GM19468 (cell line): ENCODE measurements around the gene HASPIN.

ENCODE experiments used
- ATAC-seq: cut with Tn5 transposase; IDR thresholded peaks from one replicate; pipeline ENCODE4 v1.9.1; 2021; ENCODE audit warnings: mild to moderate bottlenecking, moderate library complexity, moderate number of reproducible peaks; ENCODE audit not compliant: unreplicated experiment; ENCODE audit errors: extremely low read depth

The HASPIN gene

DNA sequence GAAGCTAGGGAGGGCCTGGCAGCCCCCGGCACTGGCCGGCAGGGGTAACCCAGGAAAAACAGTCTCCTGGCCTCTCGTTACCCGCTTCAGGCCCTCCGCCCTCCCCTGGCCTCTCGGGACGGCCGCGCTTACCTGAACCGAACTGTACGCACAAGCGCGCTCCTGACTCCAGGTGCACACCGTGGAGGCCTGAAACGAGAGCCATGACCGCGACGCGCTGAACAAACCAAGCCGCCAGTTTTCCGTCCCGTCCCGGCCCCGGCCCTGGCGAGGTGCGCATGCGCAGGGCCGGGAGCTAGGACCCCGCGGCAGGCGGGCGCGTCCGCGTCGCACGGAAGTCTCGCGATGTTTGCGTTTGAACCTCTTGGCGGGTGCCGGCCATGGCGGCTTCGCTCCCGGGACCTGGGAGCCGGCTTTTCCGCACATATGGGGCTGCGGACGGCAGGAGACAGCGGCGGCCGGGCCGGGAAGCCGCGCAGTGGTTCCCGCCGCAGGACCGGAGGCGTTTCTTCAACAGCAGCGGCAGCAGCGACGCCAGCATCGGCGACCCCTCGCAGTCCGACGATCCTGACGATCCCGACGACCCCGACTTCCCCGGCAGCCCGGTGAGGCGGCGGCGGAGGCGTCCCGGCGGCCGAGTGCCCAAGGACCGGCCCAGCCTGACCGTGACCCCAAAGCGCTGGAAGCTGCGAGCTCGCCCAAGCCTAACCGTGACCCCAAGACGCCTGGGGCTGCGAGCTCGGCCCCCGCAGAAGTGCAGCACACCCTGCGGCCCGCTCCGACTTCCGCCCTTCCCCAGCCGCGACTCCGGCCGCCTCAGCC is at the start of gene HASPIN:
Gene HASPIN, plus strand, starts transcription at position 348 of the 822 bp plus-strand sequence. Its CDS starts 33 bp downstream, at position 381.
- ATAC-seq = no peak

DNA sequence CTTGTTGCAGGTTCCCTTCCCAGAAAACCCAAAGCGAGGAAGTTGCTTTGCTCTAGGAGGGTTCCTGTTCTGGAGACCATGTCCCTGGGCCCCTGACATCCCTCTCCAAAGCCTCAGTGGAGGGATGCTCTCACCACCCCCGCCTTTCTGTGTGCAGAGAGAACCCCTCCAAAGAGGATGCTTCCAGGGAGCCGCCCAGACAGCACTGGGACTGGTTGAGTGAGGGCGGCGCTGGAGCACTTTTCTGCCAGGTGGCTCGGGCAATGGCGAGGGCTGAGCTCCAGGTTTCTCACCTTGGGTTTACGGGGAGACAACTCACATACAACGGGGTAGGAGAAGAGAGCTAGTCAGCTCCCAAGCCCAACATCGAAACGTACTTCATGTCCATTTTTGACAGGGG is 47.8 kb upstream of the HASPIN start:
- ATAC-seq = no peak

DNA sequence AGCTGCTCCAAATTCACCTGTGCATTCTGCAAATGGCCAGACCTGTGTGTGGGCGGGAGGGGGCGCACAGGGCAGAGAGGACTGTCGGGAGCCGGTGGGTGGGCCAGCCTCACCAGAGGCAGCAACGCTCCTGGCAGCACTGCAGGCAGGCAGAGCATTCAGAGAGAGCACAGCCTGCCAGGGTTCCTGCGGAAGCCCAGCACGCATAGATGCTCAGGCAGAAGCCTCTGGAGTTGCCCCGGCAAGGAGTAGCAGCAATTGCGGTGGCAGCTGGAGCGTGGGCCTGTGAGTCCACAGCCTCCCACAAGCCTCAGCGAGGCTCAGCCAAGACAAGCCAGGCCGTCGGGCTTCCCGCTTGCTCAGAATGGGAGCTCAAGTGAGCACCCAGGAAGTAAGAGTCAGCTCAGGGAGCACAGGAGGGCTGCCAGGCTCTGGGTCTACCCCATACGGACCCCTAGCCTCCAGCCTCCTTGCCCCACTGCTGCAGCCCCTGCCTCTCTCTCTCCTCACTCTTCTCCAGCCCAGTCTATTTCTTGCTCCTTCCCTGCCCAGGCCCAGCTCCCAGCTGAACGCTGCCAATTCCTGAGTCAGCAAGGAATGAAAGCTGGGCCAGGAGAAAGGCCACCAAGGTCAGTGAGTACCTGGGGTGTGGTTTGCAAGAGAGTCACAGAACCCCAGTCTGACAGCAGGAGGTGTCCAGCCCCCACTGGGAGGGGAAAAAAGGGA is 45.4 kb upstream of the HASPIN start:
- ATAC-seq = no peak

DNA sequence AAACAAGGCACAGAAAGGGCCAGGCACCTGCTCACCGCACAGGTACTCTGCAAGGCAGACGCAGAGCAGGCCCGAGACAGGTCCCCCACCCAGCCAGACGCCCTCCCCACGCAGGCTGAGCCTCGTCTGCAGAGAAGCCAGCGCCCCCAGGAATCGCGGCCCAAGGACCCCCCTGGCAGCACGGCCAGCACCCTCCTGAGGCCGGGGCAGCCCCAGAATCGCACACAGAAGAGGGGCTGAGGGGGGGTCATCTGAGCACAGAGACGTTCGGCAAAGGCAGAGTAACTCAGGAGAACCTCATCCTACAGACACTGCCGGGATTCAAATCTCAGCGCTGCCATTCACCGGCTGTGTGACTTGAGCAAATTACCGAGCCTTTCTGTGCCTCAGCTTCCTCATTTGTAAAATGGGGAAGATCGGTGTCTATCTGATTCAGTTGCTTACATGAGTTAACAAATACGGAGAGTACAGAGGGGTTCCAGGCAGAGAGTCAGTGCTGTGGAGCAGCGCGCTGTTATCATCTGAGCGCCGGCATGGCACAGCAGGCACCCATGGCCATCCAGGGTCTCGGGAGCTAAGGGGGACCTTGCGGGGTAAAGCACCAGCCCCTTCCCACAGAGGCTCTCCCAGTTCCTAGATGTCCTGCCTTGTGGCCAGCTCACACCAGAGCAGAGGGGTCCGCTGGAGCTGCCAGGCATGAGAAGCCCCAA is 44.7 kb upstream of the HASPIN start:
- no peak for ATAC-seq

DNA sequence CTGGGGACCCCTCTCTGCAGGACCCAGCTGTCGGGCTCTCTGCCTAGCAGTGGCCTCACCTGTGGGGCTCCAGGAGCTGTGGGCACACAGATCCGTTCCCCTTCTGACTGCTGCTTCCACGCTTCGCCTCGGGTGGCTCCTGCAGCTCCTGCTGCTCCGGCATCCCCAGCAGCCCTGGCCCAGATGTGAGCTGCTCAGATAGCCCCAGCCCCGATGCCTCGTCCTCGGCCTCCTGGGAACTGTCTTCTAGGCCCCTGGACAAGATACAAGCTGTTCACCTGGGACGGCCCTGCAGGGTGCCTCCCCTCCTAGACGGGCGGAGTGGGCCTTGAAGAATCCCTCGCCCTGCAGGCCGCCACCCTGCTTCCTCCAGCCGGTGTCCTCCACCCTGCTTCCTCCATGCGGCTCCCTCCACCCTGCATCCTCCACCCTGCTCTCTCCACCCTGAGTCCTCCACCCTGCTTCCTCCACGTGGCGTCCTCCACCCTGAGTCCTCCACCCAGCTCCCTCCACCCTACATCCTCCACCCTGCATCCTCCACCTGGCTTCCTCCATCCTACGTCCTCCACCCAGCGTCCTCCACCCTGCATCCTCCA is 44.1 kb upstream of the HASPIN start:
- no peak for ATAC-seq

DNA sequence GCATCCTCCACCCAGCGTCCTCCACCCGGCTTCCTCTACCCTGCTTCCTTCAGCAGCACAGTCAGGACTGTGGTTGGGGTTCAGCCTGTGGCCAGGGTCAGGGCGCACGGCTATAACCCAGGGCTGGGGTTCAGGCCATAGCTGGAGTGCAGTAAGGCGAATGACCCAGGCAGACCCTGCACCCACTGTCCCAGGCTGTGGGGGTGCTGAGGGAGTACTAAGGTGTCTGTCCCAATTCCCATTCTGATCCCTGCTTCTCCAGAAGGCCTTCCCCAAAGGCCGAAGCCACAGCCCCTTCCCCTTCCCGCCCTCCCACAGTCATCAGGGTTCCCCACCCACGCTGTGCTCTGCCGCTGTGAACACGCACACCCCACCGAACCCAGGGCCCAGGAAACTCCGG is 42.6 kb upstream of the HASPIN start:
- ATAC-seq = no peak

DNA sequence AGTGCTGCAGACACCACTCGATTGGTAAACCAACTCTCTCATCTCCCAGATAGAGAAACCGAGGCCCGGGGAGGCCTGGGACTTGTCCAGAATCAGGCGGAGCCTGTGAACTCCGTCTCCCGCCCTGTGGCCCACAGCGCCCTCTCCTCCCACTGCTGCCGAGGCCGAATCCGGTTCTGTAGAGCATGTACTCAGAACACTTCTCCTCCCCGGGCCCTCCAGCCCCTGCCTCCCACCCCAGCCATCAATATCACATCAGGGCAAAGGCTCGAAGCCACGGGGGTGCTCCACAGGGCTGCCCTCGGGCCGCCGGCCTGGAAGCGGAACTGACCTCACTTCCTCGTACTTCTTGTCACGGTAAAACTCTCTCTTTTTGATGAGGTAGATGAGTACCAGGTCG is 42.1 kb upstream of the HASPIN start:
- ATAC-seq = no peak

DNA sequence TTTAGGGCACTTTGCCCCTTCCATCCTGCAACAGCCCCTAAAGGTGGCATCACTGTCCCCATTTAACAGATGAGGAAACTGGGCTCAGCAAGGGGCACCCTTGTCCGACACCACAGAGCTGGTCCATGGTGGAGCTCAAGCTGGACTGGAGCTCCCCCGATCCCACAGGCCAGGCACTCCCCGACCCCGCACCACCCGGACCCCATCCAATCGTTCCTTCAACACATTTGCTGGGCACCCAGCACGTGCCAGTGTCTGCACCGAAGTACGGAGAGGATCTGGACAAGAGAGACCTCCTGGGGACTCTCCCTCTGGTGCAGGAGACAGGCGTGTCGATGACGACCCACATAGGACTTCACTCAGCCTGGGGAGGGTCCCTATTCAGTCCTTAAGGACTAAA is 41.7 kb upstream of the HASPIN start:
- ATAC-seq = no peak

DNA sequence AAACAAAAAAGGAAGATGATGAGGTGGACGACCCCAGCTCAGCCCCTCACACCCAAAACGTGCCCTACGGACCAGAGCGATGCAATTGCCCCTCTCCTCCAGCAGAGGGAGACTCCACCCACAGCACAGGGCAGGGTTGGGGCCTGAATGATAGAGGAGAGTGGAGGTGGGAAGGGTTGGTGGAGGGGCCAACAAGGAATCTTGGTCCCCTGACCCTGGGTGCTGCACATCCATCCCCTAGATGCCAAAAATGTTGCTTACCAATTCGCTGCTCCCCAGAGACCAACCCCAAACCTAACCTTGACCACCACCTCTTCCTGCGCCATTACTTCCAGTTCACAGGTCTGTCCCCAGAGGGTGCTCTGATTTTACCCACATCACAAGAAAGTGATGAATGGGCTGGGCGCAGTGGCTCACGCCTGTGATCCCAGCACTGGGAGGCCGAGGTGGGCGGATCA is 40.6 kb upstream of the HASPIN start:
- ATAC-seq = no peak

DNA sequence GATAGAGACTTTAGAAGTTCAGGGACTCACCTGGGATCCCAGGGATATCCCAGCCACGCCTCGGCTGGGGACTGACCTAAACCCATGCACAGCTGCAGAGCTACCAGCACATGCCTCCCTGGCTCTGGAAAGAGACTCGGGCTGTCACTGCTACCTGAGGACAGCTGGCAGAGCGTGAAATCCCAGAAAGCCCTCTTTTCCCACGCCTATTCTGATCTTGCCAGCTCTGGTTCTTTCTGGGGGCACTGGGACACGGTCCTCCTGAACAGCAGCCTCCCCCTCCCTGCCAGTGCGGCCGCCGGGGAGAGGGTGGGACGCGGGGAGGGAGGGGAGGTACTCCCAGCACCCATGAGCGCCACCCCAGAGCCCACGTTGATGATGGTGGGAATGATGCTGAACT is 38.5 kb upstream of the HASPIN start:
- no peak for ATAC-seq

DNA sequence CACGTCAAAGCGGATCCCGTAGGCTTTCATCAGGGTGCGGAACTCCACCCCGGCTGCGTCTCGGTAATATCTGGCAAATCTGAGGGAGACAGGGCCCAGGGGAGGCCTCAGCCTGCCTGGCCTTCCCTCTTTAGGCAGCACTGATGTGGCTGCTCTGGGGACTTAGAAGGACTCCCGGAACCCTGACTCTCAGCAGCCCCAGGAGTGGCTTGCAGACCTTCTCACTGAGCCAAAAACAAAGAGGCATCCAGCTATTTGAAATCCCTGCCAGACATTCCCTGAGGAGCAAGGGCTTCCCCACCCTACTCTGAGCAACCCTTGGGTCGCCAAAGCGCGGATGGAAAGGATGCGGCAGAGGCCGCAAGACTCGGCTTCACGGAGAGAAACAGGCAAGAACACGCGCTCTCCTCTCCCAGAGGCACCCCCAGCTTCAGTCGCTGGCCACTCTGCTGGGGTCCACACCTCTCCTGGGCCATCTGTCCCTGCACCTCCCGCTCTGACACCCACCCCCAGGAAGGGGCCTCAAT is 35.6 kb upstream of the HASPIN start:
- ATAC-seq = no peak

DNA sequence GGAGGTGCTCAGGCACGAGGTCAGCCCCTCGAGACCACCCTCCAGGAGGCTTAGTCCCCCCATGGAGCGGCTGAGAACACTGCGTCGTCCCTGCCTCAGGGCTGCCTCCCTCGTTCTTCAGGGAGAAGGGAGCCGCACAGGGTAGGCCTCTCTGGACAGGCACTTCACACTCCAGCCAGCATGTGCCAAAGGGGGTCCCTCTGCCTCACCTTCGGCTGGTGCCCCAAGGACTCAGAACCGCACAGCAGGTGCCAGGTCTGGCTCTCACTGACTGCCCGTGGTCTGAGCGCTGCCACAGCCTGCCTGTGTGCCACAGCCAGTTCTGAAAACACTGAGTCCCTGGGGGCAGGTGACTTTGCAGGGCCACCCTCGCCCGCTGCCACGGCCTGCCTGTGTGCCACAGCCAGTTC is 34.8 kb upstream of the HASPIN start:
- no peak for ATAC-seq

DNA sequence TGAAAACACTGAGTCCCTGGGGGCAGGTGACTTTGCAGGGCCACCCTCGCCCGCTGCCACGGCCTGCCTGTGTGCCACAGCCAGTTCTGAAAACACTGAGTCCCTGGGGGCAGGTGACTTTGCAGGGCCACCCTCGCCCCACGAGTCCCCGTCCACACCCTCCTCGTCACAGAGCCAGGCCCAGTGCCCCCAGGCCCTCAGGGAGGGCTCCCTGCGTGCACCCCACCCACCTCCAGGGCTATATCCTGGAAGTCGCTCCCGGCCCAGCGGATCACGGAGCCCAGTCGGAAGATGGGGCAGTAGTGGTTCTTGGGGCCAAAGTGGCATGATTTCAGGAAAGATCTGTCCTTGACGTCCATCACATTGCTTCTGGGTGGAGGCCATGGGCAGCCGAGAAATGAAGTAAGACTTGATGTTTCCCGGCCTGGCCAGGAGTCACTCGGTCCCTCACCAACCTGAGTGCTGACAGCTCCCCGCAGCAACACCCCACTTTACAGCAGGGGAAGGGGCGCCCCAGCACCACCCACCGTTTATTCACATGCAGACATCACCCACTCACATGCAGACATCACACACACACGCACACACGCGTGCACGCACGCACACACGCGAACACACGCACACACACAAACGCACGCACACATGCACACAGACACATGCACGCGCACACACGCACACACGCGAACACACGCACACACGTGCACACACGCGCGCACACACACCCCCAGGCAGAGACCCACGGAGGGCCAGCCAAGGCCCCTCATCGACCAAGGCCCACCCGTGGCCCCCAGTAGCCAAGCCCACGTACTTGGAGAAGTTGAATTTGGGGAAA is 34.2 kb upstream of the HASPIN start:
- no peak for ATAC-seq

DNA sequence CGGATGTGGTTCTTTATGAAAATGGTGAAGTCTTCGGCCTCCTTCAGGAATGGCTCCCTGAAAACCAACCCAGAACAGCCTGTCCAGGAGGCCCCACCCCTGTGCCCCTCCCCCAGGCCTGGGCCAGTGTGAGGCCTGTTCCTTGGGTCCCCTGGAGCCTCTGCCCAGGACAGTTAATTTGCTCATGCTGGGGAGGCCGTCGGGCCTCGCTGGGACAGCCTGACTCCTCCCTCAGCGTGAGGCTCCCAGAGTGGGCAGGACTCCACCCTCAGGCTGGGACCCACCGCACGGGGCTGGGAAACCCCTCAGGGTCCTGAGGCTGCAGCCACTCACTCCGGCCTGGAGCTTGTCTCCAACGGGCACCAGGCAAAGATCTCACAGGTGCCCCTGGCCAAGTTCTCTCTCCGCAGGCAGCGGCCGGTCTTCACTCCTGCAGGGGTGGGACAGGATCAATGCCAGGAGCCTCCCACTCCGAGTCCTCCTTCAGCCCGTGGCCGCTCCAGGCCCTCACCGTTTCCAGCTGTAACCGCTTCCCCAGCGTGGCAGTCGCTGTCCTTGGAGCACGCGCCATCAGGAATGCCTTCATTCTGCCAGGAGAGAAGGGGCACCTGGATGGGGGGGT is 33.5 kb upstream of the HASPIN start:
- ATAC-seq = no peak

DNA sequence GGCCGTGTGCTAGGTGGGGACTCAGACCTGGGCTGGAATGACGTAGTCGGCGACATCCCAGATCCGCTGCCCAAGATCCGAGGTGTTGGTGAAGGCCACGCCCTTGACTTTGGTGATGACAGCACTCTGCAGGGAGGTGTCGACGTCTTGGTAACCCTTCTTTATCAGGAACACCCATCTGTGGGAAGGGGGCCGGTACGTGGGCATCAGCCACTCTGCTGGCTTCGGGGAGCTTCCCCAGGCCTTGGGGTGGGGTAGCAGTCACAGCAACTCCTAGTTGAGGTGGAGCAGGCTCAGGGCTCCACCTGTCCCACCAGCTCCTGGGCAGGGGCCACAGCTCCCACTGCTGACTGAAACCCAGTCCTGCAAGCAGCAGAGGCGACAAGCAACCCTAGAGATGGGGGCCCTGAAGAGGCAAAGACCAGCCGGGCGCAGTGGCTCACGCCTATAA is 32.1 kb upstream of the HASPIN start:
- ATAC-seq = no peak

DNA sequence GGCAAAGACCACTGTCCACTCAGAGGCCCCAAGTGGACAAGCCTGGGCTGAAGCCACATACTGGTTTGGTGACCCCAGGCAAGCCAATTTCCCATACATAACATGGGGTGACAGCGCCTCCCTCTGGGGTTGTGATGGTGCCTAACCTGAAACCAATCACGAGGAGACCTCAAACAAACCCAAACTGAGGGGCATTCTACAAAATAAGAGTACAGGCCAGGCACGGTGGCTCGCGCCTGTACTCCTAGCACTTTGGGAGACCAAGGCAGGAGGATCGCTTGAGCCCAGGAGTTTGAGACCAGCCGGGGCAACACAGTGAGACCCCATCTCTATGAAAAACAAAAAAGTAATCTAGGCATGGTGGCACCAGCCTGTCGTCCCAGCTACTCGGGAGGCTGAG is 31.4 kb upstream of the HASPIN start:
- no peak for ATAC-seq

DNA sequence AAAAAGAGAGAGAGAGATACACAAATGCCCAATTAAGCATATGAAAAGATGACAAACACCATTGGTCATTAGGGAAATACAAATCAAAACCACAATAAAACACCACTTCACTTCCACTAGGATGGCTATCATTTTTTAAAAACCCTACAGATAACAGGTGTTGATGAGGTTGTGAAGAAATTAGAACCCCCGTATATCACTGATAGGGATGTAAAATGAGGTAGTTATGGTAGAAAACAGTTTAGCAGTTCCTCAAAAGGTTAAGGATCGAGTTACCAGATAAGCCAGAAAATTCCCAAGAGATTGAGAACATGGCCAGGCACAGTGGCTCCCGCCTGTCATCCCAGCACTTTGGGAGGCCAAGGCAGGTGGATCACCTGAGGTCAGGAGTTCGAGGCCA is 30.6 kb upstream of the HASPIN start:
- no peak for ATAC-seq

DNA sequence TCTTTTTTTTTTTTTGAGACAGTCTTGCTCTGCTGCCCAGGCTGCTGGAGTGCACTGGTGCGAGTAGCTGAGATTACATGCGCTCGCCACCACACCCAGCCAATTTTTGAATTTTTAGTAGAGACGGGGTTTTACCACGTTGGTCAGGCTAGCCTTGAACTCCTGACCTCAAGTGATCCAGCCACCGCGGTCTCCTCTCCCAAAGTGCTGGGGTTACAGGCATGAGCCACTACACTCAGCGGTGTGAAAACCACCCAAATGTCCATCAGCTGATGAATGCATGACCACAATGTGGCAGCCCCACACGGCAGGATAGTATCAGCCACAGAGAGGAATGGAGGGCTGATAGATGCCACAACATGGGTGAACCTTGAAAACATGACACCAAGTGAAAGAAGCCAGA is 29.9 kb upstream of the HASPIN start:
- no peak for ATAC-seq

DNA sequence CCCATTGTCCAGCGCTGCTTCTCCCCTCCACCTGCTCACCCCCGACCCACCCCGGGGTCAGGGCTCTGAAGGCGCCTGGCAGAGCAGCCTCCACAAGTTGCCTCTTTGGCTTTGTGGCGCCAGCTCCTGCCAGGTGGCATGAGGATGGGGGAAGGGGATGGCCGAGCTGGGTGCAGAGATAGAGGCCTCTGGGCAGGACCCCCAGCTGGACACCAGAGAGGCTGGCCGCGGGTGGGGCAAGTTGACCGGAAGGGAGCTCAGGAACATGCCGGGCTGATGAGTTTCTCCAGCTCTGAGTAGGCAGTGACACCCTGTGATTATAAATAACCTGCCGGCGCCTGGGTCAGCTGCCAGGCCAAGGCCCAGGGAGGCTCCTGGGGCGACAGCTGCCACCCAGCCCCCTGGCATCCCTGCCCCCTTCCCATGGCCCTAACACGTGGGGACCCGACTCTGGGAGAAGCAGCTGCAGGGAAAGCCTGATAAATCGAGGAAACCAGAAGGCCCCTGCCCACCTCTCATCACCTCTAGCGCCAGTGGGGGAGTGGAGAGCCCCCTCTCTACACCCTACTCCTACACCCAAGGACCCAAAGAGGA is 28.5 kb upstream of the HASPIN start:
- ATAC-seq = no peak
